Endothelial cell of umbilical vein (primary cell): Measurements from ENCODE around the gene PSAP. TPM values are rescaled to one million over a fixed set of nuclear protein-coding genes. Genes with fewer than 3 reads are reported as not detected.

Experiments used
- BruUV-seq: library from RNA; stranded (reverse); fragments of 400-500 nt; replicated peaks from 2 replicates; lab custom pipeline; 2021; lab: Mats Ljungman, UMichigan
- CTCF ChIA-PET: fragments of 300-600, 350-600 bp; sonication (Branson Sonifier 250); formaldehyde crosslinking; loops from one replicate; lab custom pipeline; 2021; ENCODE audit warnings: antibody characterized with exemption, inconsistent platforms; lab: Charles Lee
- POLR2A ChIA-PET: fragments of 300-600, 350-600 bp; sonication (Branson Sonifier 250); formaldehyde crosslinking; loops from one replicate; lab custom pipeline; 2021; ENCODE audit warnings: antibody characterized with exemption, inconsistent platforms; lab: Charles Lee
- DNase-seq: peaks from one replicate; pipeline ENCODE4 v3.0.0-alpha.2; 2011; ENCODE audit warnings: low read depth, low spot score
- FAIRE-seq: peaks from 2 replicates; lab custom pipeline; 2011; peaks lifted over from hg19 to GRCh38; lab: Jason Lieb, UNC
- H2AFZ ChIP-seq: 2 replicates; pipeline ENCODE4 v1.6.0; 2012; ENCODE audit warnings: low read depth, low read length, control low read depth, inconsistent platforms
- H3K27ac ChIP-seq: 2 replicates; pipeline ENCODE4 v1.5.1; 2011; ENCODE audit warnings: low read depth, mild to moderate bottlenecking, control low read depth, low read length, moderate library complexity; ENCODE audit not compliant: insufficient read depth
- H3K27me3 ChIP-seq, 2 experiments: 2 replicates each; pipeline versions ENCODE4 v1.6.0 to v1.6.1; 2011; ENCODE audit warnings: low read length in 2 of 2, mixed read lengths in 1 of 2; ENCODE audit not compliant: control insufficient read depth in 2 of 2, insufficient read depth in 2 of 2
- H3K36me3 ChIP-seq, 2 experiments: 2 replicates in 1 of 2; 3 replicates in 1 of 2; pipeline ENCODE4 v1.5.1; 2011; ENCODE audit warnings: low read length in 2 of 2, mild to moderate bottlenecking in 1 of 2, moderate library complexity in 1 of 2; ENCODE audit not compliant: control insufficient read depth in 2 of 2, insufficient read depth in 2 of 2; ENCODE audit errors: extremely low read depth in 1 of 2
- H3K4me1 ChIP-seq: 3 replicates; pipeline ENCODE4 v1.5.1; 2011; ENCODE audit warnings: mild to moderate bottlenecking, low read length; ENCODE audit not compliant: control insufficient read depth, insufficient read depth; ENCODE audit errors: extremely low read depth
- H3K4me2 ChIP-seq: 2 replicates; pipeline ENCODE4 v1.6.1; 2011; ENCODE audit warnings: low read length, control low read depth, mixed read lengths; ENCODE audit not compliant: insufficient read depth
- H3K4me3 ChIP-seq, 3 experiments: fragments of 200-600 bp in 1 of 3; sonication (generic), shearing (Covaris generic) in 1 of 3; replicated peaks in 1 of 3; 2 replicates each; pipeline ENCODE4 v1.5.1; 2011 to 2016; ENCODE audit warnings: control low read depth in 3 of 3, low read length in 3 of 3, mild to moderate bottlenecking in 2 of 3, inconsistent platforms in 1 of 3, low read depth in 1 of 3, moderate library complexity in 1 of 3; ENCODE audit not compliant: insufficient read depth in 1 of 3
- H3K79me2 ChIP-seq: 2 replicates; pipeline ENCODE4 v1.6.0; 2012; ENCODE audit warnings: low read length, inconsistent platforms; ENCODE audit not compliant: control insufficient read depth, insufficient read depth
- H3K9ac ChIP-seq: replicated peaks from 2 replicates; pipeline ENCODE3; 2011; ENCODE audit warnings: low read length, control low read depth; ENCODE audit not compliant: insufficient read depth; ENCODE audit errors: extremely low read depth
- H3K9me1 ChIP-seq: replicated peaks from 3 replicates; pipeline ENCODE4 v1.6.0; 2011; ENCODE audit warnings: mild to moderate bottlenecking, low read length; ENCODE audit not compliant: control insufficient read depth, insufficient read depth; ENCODE audit errors: extremely low read depth
- H3K9me3 ChIP-seq: replicated peaks from 2 replicates; pipeline ENCODE4 v1.5.1; 2012; ENCODE audit warnings: low read length, inconsistent platforms; ENCODE audit not compliant: control insufficient read depth, insufficient read depth
- H4K20me1 ChIP-seq: replicated peaks from 2 replicates; pipeline ENCODE3; 2011; ENCODE audit warnings: mild to moderate bottlenecking, low read length; ENCODE audit not compliant: control insufficient read depth, insufficient read depth; ENCODE audit errors: extremely low read depth
- EZH2 ChIP-seq: IDR thresholded peaks from 2 replicates; pipeline ENCODE4 v1.6.1; 2012; ENCODE audit warnings: borderline replicate concordance, low read depth, mild to moderate bottlenecking, moderate library complexity, low read length, inconsistent platforms; ENCODE audit not compliant: severe bottlenecking
- FOS ChIP-seq: IDR thresholded peaks from 2 replicates; pipeline ENCODE4 v1.6.1; 2011; ENCODE audit warnings: mild to moderate bottlenecking, low read length, moderate library complexity, borderline replicate concordance; ENCODE audit not compliant: insufficient read depth
- GATA2 ChIP-seq: IDR thresholded peaks from 2 replicates; pipeline ENCODE4 v1.7.0; 2011; ENCODE audit warnings: low read depth, mild to moderate bottlenecking, moderate library complexity, mixed read lengths, low read length; ENCODE audit not compliant: insufficient read length, insufficient read depth
- JUN ChIP-seq: IDR thresholded peaks from 2 replicates; pipeline ENCODE4 v1.6.1; 2011; ENCODE audit warnings: borderline replicate concordance, low read depth; ENCODE audit not compliant: insufficient read length, insufficient read depth
- MYC ChIP-seq: IDR thresholded peaks from one replicate; pipeline ENCODE4 v1.6.1; 2011; ENCODE audit warnings: mild to moderate bottlenecking, low read depth, low read length
- POLR2A ChIP-seq: IDR thresholded peaks from 2 replicates; pipeline ENCODE4 v1.6.1; 2012; ENCODE audit warnings: low read depth, mild to moderate bottlenecking, control low read depth, low read length
- POLR2AphosphoS5 ChIP-seq: IDR thresholded peaks from 2 replicates; pipeline ENCODE4 v1.6.1; 2012; ENCODE audit warnings: low read depth, mild to moderate bottlenecking, control low read depth, low read length, moderate library complexity; ENCODE audit not compliant: insufficient read depth
- dilution Hi-C: fragments of 300-500 bp; cut with MboI; formaldehyde crosslinking; loops from one replicate; pipeline ENCODE4 v1.15.0; 2019; ENCODE audit warnings: low sequenced_read_pairs; ENCODE audit not compliant: extremely low pct_ligation_motif_present
- intact Hi-C: fragments of 100-400 bp; cut with micrococcal nuclease; formaldehyde crosslinking; loops from one replicate; pipeline ENCODE4 v1.10.0; 2022
- polyA plus RNA-seq, 4 experiments: library from polyadenylated mRNA; depleted of rRNA in 3 of 4; stranded (reverse) in 3 of 4; unstranded in 1 of 4; fragments of >200 nt; gene quantifications; 2 replicates each; pipeline versions ENCODE4 v1.2.1 to v1.2.3, GENCODE V29; 2011 to 2012; ENCODE audit warnings: missing spikeins in 1 of 4
- total RNA-seq: library from RNA; stranded (reverse); gene quantifications from 2 replicates; pipeline ENCODE4 v1.2.3, GENCODE V29; 2021
- TF ChIP-seq, protein P1 (sequence below): IDR thresholded peaks from 2 replicates; pipeline ENCODE4 v1.6.1; 2011; ENCODE audit not compliant: insufficient read depth, insufficient read length
- TF ChIP-seq, protein P2 (sequence below), 2 donors: IDR thresholded peaks; 1 replicate in 1 of 2; 2 replicates in 1 of 2; pipeline ENCODE4 v1.5.1; 2011; ENCODE audit warnings: low read length in 2 of 2, mild to moderate bottlenecking in 2 of 2, moderate library complexity in 2 of 2, control low read depth in 1 of 2, inconsistent platforms in 1 of 2, low read depth in 1 of 2; ENCODE audit not compliant: insufficient read depth in 1 of 2; ENCODE audit errors: extremely low read depth in 1 of 2

Gene PSAP
- total and polyA plus RNA-seq, 2 donors (not counting 3 experiments of a cell fraction or from before 2014, with no cell fraction given) = 644 to 1,476 TPM

DNA sequence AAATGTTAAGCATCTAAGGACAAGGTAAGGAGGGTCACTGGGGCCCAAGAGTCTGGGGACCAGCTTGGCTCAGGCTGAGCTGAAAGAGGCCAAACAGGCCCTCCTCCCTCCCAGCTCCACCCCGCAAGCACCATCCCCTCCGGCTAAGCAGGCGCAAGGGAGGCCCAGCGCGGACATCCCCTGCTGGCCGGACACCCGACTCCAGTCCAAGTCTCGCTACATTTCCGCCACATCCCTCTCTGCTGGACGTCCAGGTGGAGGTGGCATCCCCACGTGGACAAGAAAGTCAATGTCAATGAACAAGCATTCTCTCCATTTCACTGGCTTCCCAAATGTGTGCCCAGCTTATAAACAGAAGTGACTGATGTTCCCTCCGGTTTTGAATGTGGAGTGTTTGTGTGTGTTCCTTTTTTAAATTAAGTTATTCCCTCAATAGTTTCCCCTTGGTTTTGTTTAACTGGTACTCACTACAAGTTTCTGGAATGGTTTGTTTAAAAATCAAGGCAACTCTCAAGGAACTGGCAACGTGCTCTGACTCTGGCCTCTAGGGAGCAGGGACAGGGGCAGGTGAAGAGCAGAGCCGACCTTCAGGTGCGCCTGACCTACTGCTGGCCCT is 35.4 kb downstream of the PSAP start:
- Histone ChIP-seq H3K4me1 (no peaks in the 10 kb centered on the region), H3K9ac (no peak overlapping the region), H3K27me3 (no peaks in the 10 kb centered on the region), H3K79me2 (no peaks in the 10 kb centered on the region), H3K4me3 (no peak overlapping the region), H3K4me2 (no peak overlapping the region), H3K27ac (no peak overlapping the region), H3K36me3 (peaks cover 10 to 47% of the 10 kb centered on the region in 2 experiments), H3K9me3 (no peaks in the 10 kb centered on the region), H3K9me1 (no peaks in the 10 kb centered on the region), H2AFZ (no peak overlapping the region), H4K20me1 (no peaks in the 10 kb centered on the region)
- intact Hi-C loops = no loop called here
- TF ChIP-seq GATA2 (no peak), FOS (no peak), JUN (no peak), POLR2A (no peak), EZH2 (no peak), POLR2AphosphoS5 (no peak), MYC (no peak)
- TF ChIP-seq, protein P1, sequence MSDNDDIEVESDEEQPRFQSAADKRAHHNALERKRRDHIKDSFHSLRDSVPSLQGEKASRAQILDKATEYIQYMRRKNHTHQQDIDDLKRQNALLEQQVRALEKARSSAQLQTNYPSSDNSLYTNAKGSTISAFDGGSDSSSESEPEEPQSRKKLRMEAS = no peak
- TF ChIP-seq, protein P2, sequence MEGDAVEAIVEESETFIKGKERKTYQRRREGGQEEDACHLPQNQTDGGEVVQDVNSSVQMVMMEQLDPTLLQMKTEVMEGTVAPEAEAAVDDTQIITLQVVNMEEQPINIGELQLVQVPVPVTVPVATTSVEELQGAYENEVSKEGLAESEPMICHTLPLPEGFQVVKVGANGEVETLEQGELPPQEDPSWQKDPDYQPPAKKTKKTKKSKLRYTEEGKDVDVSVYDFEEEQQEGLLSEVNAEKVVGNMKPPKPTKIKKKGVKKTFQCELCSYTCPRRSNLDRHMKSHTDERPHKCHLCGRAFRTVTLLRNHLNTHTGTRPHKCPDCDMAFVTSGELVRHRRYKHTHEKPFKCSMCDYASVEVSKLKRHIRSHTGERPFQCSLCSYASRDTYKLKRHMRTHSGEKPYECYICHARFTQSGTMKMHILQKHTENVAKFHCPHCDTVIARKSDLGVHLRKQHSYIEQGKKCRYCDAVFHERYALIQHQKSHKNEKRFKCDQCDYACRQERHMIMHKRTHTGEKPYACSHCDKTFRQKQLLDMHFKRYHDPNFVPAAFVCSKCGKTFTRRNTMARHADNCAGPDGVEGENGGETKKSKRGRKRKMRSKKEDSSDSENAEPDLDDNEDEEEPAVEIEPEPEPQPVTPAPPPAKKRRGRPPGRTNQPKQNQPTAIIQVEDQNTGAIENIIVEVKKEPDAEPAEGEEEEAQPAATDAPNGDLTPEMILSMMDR (IDR thresholded peaks at IDR 0.05; ENCODE audit: extremely low read depth in 1 of 2, insufficient read depth in 1 of 2, low read depth in 1 of 2, low read length in 2 of 2) = no peak
- DNase-seq (no peak), FAIRE-seq (no peak)
- dilution Hi-C loops = no loop called here
- ChIA-PET POLR2A (no interaction called here), CTCF (interaction anchor here (4.7 kb wide), 1 partner anchor 81 kb away, joined by 28 read pairs; no protein-coding TSS in a partner anchor)
- no TSS peak for BruUV-seq
